GM12874 (cell line): Measurements from ENCODE around the gene ERBB2.

ENCODE experiments used
- TF ChIP-seq, protein P1 (sequence below): IDR thresholded peaks from 2 replicates; pipeline ENCODE4 v1.5.1; 2011; ENCODE audit warnings: low read depth, mild to moderate bottlenecking, control low read depth, low read length, moderate library complexity; ENCODE audit not compliant: insufficient read depth

ERBB2 gene

DNA sequence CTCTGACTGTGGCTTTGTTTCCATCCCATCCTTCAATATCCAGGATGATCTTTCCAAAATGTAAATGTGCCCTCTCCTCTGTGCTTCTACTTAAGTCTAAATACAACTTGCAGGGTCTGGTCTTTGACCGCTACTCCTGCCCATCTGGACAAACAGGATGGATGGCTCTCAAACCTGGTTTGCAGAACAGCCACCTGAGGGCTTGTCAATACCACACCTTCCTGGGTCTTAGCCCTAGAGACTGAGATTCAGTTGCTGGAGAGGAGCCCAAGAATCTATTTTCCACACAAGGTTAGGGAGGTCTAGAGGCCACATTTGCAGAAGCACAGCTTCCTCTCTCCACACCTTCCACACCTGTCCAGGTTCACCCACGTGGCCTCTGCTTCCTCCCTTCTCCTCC is 36.0 kb downstream of the ERBB2 start:
- TF ChIP-seq, protein P1, sequence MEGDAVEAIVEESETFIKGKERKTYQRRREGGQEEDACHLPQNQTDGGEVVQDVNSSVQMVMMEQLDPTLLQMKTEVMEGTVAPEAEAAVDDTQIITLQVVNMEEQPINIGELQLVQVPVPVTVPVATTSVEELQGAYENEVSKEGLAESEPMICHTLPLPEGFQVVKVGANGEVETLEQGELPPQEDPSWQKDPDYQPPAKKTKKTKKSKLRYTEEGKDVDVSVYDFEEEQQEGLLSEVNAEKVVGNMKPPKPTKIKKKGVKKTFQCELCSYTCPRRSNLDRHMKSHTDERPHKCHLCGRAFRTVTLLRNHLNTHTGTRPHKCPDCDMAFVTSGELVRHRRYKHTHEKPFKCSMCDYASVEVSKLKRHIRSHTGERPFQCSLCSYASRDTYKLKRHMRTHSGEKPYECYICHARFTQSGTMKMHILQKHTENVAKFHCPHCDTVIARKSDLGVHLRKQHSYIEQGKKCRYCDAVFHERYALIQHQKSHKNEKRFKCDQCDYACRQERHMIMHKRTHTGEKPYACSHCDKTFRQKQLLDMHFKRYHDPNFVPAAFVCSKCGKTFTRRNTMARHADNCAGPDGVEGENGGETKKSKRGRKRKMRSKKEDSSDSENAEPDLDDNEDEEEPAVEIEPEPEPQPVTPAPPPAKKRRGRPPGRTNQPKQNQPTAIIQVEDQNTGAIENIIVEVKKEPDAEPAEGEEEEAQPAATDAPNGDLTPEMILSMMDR, result no peak

DNA sequence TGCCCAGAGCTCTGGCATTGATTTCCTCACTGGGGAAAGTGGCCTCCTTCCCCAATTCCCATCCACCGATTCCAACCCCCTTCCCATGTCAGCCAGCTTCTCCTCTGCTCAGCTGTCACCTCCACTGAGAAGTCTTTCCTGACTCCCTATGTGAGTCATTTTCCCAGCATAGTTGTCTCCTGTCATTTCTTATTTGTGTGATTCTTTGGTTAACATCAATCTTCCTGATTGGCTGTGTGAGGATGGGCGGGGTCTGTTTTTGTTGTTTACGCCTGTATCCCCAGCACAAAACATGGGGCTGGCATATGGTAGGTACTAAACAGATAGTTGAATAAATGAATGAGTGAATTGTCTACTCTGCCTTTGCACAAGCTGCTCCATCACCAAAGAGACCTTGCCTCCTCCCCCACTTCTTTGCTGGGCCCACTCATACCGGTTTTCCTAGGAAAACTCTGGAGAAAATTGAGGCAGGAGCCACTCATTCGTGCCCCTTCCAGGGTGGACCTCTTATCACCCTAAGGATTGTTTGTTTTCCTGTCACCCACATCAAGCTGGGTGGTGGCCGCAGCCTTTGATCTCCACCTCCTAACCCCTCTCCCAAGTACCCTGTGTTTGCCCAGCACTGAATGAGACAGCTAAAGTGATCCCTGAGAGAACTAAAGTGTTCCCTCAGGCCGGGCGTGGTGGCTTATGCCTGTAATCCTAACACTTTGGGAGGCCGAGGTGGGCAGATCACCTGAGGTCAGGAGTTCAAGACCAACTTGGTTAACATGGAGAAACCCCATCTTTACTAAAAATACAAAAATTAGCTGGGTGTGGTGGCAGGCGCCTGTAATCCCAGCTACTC is 36.7 kb downstream of the ERBB2 start:
- TF ChIP-seq, protein P1, result no peak

DNA sequence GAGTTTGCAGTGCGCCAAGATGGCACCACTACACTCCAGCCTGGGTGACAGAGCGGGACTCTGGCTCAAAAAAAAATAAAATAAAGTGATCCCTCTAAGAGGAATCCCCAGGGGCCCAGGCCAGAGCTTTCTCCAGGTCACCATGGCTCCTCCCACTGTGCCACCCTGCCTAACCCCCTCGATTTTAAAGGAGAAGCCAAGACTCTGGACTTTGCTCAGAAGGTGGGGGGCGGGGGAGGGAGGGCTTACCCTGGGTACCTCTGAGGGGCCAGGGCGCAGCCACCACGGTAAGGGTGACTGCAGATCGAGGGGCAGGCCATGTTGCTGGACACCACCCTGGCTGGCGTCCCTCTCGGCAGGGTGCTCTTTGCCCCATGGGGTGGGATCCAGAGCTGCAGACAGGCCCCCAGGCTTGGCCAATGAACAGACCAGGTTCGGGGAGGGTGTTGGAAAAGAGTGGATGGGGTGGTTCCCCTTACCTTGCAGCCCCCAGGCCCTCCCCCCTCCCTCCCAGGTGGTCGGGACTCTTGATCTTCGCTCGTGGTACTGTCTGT is 37.4 kb downstream of the ERBB2 start:
- TF ChIP-seq, protein P1, result no peak

DNA sequence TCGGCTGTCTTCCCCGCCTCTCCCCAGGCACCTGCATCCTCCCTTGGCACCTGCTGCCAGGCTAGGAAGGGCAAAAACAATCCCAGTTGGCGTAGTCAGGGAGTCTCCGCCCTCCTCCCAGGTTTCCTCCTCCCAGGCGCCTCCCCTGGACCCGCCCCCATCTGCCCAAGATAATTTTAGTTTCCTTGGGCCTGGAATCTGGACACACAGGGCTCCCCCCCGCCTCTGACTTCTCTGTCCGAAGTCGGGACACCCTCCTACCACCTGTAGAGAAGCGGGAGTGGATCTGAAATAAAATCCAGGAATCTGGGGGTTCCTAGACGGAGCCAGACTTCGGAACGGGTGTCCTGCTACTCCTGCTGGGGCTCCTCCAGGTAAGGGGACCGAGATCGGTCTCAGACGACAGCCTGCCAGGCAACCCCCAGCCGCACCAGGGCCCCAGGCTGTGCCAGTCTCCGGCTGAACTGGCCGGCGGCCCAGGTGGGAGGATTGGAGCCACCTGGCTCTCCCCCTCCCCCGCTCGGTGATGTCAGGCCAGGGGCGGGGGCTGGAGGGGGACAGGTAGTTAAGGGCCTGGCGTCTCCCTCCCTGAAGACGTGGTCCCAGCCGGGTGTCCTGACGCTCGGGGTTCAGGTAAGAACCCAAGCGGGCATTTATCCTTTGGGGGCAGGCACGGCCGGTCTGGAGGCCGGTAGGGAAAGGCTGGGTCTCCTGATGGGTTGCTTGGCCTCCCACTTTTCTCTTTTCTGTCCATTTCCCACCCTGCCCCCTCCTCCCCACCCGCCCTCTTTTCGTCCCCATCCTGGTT is 38.1 kb downstream of the ERBB2 start, which contains the start of gene GRB7:
Gene GRB7 (plus strand): TSS at position 179 of the 808 bp plus-strand sequence. CDS start 4,364 bp downstream, outside the sequence.
- TF ChIP-seq, protein P1, result no peak

DNA sequence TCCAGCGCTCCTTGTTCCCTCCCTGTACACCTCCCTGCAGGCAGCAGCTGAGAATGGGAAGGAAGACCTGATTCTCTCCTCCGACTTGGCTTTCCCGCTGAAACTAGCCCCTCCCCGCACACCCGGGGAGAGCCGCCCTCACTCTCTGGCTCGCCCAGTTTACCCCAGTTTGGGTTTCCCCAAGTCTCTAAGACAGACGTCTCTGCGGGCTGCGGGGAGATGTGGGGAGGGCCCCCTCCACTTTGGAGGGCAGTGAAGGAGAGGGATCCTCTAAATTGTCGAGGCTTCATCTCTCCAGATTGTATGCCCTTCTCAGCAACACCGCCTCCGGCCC is 38.7 kb downstream of the ERBB2 start:
- TF ChIP-seq, protein P1, result no peak

DNA sequence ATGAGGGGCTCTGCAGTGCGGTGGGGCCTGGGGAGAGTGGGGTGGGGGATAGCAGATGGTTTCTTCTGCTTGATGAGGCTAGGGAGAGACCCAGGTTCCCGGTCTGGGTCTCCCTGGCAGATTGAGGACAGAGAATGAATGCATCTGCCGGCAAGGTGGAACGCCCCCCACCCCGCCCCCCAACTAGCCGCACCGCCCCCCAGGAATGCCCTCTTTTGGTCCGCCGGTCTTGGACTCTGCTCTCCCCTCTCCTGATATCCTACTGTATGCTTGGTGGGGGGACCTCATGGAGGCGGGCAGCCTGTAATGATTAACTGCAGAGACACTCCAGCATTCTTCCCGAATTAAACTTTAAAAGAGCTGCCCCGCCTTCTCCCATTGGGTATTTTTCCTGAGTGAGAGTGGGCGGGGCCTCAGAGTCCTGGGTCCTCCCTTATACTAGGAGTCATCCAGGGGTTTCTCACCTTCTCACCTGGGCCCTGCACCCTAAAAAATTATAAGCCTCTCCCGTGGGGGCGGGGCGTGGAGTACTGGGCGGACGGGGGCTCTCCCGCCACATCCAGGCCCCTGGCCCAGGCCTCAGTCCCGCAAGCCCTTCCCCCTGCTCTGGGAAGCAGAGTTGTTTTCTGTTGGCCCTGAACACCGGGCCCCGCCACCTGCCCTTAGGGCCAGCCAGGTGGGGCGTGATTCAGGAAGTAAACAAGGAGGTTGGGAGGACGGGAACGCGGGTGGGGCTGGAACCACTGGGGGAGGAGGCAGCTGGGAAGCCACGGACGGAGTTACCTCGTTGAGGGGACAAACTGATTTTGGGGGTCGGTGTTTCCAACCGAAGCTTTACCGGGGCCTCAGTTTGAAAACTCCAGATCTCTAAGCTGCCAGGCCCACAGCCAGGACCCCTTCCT is 39.4 kb downstream of the ERBB2 start:
- TF ChIP-seq, protein P1, result no peak
